IPS-15b (cell line): ENCODE results near the gene RBMY1A1.
"Not testable (repeated sequence)": the region's sequence is repeated elsewhere in the genome, so short reads cannot be mapped to it uniquely, and the experiment has no call there.

ENCODE experiments used
- H3K27me3 ChIP-seq: one replicate; pipeline ENCODE4 v1.6.1; 2013; ENCODE audit warnings: low read length; ENCODE audit not compliant: control insufficient read depth, insufficient read depth
- H3K36me3 ChIP-seq: one replicate; pipeline ENCODE4 v1.6.1; 2013; ENCODE audit warnings: low read length; ENCODE audit not compliant: control insufficient read depth, insufficient read depth
- H3K4me1 ChIP-seq: one replicate; pipeline ENCODE4 v1.6.1; 2013; ENCODE audit warnings: mild to moderate bottlenecking, low read length; ENCODE audit not compliant: control insufficient read depth, insufficient read depth
- H3K4me3 ChIP-seq: one replicate; pipeline ENCODE4 v1.5.1; 2013; ENCODE audit warnings: low read depth, low read length
- H3K9ac ChIP-seq: one replicate; pipeline ENCODE4 v1.6.1; 2013; ENCODE audit warnings: low read depth, mild to moderate bottlenecking, low read length
- H3K9me3 ChIP-seq: one replicate; pipeline ENCODE4 v1.6.1; 2013; ENCODE audit warnings: mild to moderate bottlenecking, low read length; ENCODE audit not compliant: control insufficient read depth, insufficient read depth

The RBMY1A1 gene

DNA sequence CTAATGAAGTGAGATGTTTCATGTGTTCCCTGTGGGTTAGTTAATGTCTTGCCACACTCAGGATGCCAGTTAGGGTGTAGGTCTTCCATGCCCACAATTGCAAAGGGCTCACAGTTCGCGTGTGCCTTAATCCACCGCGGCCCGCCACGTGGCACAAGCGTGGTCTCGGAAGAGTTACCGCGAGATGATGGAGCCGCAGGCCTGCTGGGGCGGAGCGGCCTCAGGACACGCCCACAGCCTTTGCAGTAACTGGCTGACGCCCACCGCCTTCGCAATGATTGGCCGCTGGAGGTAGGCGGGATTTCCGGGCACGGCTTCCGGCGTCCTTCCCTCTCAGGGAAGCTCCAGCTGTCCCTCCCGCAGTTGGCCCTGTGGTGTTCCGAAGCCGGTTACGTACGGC lies at the start of gene RBMY1A1:
Gene RBMY1A1 (plus strand): TSS at position 301 of the 400 bp plus-strand sequence. CDS start 2,013 bp downstream, outside the sequence.
- not testable (repeated sequence) for H3K4me1 ChIP-seq, H3K9me3 ChIP-seq, H3K36me3 ChIP-seq, H3K27me3 ChIP-seq, H3K9ac ChIP-seq, H3K4me3 ChIP-seq

- not testable (repeated sequence) for H3K9ac ChIP-seq, H3K9me3 ChIP-seq, H3K4me1 ChIP-seq, H3K36me3 ChIP-seq, H3K27me3 ChIP-seq, H3K4me3 ChIP-seq
Observed at GRCh38 chrY:21511038-21511437, 23.6 kb upstream of the RBMY1A1 start, which contains the start of gene RBMY1B. TSS of gene RBMY1B (plus strand) at chrY:21511338. CDS start at chrY:21513351, 2,013 bp downstream.

- not testable (repeated sequence) for H3K4me1 ChIP-seq, H3K4me3 ChIP-seq, H3K27me3 ChIP-seq, H3K36me3 ChIP-seq, H3K9me3 ChIP-seq, H3K9ac ChIP-seq
Observed at GRCh38 chrY:21559316-21559984, 24.8 kb downstream of the RBMY1A1 start.

DNA sequence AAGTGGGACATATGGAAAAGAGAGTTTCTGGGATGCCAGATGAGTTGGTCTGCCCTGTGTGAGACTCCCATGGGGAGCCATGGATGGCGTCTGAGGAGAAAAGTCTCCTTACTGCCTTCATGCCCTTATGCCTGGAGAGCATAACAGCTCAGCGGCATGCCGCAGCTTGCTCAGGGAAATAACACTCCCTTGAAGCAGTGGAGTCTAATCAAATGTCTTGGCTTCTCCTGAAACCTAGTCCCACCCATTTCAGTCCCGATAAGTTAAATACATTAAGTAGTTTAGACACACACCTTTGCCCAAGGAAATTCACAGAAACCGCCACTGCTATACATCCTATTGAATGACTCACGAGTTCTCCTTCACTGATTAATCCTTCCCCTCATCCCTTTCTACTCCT lies 50.8 kb downstream of the RBMY1A1 start:
- no peak overlapping the region for H3K4me3 ChIP-seq
- no peaks in the 10 kb centered on the region for H3K9me3 ChIP-seq
- H3K4me1 ChIP-seq = no peaks in the 10 kb centered on the region
- H3K9ac ChIP-seq = no peak overlapping the region
- H3K36me3 ChIP-seq = no peaks in the 10 kb centered on the region
- no peaks in the 10 kb centered on the region for H3K27me3 ChIP-seq

DNA sequence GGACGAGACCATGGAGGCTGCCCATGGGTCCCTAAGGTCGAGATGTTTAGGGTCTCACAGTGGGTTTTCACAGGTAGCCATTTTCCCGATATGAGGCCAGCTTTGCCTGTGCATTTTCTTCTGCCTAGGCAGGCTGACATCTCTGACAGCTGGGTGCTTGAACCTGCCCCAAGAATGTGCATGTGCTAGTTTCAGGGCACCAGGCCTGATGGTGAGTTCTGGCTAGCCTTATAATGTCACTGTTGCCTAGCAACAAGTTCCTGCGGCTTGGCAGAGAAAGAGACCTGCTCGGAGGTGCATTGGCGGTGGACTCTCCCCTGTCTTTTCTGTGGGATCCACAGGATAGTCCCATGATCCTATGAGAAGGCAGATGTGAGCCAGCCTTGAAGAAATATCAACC lies 51.8 kb downstream of the RBMY1A1 start:
- H3K4me1 ChIP-seq, H3K9me3 ChIP-seq, H3K27me3 ChIP-seq, H3K36me3 ChIP-seq, H3K4me3 ChIP-seq, H3K9ac ChIP-seq: not testable (repeated sequence)

DNA sequence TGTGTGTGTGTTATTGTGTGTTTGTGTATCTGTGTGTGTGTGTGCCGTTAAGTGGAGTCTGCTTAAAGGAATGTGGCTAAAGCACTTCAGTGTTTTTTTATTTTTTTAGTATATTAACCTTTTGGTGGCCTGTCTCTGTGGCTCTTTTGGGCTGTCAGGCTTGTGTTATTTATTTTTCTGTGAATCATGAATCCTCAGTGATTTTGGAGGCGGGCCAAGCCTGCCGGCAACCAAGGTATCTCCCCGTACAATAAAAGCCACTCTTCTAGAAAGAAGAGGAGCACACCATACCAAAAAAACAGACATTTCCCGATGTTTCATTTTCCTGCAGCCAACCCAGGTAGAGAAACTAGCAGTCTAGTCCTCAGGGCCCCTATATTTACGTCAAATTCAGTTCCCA lies 57.4 kb downstream of the RBMY1A1 start:
- no peaks in the 10 kb centered on the region for H3K9me3 ChIP-seq
- no peak overlapping the region for H3K9ac ChIP-seq
- no peaks in the 10 kb centered on the region for H3K27me3 ChIP-seq
- H3K36me3 ChIP-seq = no peaks in the 10 kb centered on the region
- no peak overlapping the region for H3K4me3 ChIP-seq
- no peaks in the 10 kb centered on the region for H3K4me1 ChIP-seq

DNA sequence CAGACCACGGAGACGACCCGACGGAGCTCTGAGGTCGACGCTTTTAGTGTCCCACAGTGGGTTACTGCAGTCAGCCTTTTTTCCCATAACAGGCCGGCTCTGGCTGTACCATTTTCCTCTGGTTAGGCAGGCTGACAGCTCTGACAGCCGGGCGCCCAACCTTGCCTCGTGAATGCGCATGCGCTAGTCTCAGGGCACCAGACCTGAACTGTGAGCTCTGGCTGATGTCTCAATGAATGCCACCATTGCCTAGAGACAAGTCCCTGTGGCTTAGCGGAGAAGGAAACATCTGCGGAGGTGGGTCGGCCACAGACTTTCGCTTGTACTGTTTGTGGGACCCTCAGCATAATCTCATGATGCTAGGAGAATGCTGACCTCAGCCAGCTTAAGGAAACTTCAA lies 61.6 kb downstream of the RBMY1A1 start:
- not testable (repeated sequence) for H3K9me3 ChIP-seq, H3K9ac ChIP-seq, H3K27me3 ChIP-seq, H3K36me3 ChIP-seq, H3K4me1 ChIP-seq, H3K4me3 ChIP-seq
